DOHH2 (cell line): ENCODE results near the gene PLSCR4.
"Not testable (repeated sequence)": the region's sequence is repeated elsewhere in the genome, so short reads cannot be mapped to it uniquely, and the experiment has no call there.

ENCODE experiments used
- H3F3A ChIP-seq: fragments of 200-600 bp; sonication (generic), shearing (Covaris generic); 2 replicates; pipeline ENCODE4 v1.6.0; 2016; ENCODE audit warnings: antibody characterized with exemption, mild to moderate bottlenecking; ENCODE audit not compliant: control insufficient read depth, insufficient read depth
- H3K27ac ChIP-seq: fragments of 200-600 bp; sonication (generic); 2 replicates; pipeline ENCODE4 v1.5.1; 2014; ENCODE audit warnings: low read depth, mild to moderate bottlenecking, low read length, moderate library complexity
- H3K27me3 ChIP-seq: fragments of 200-600 bp; sonication (generic); 2 replicates; pipeline ENCODE4 v1.6.1; 2014; ENCODE audit warnings: mild to moderate bottlenecking, low read length, mixed read lengths; ENCODE audit not compliant: control insufficient read depth
- H3K36me3 ChIP-seq: fragments of 200-600 bp; sonication (generic); 2 replicates; pipeline ENCODE4 v1.6.1; 2014; ENCODE audit warnings: mild to moderate bottlenecking, low read length, moderate library complexity, mixed read lengths; ENCODE audit not compliant: control insufficient read depth
- H3K4me1 ChIP-seq: fragments of 200-600 bp; sonication (generic); 2 replicates; pipeline ENCODE4 v1.6.1; 2014; ENCODE audit warnings: mild to moderate bottlenecking, low read length, mixed read lengths; ENCODE audit not compliant: control insufficient read depth
- H3K4me2 ChIP-seq: fragments of 200-600 bp; sonication (generic); 2 replicates; pipeline ENCODE4 v1.6.0; 2014; ENCODE audit warnings: mild to moderate bottlenecking, low read length, moderate library complexity
- H3K4me3 ChIP-seq: fragments of 200-600 bp; sonication (generic); 2 replicates; pipeline ENCODE4 v1.5.1; 2014; ENCODE audit warnings: mild to moderate bottlenecking, low read length, mixed read lengths
- H3K79me2 ChIP-seq: fragments of 200-600 bp; sonication (generic); 2 replicates; pipeline ENCODE4 v1.6.1; 2014; ENCODE audit warnings: mild to moderate bottlenecking, low read length, mixed read lengths; ENCODE audit not compliant: control insufficient read depth
- H3K9me2 ChIP-seq: fragments of 200-600 bp; sonication (generic); replicated peaks from 2 replicates; pipeline ENCODE4 v1.6.1; 2014; ENCODE audit warnings: mild to moderate bottlenecking, low read length, mixed read lengths; ENCODE audit not compliant: control insufficient read depth
- H3K9me3 ChIP-seq: fragments of 200-600 bp; sonication (generic); 2 replicates; pipeline ENCODE4 v1.6.1; 2014; ENCODE audit warnings: antibody characterized with exemption, low read length, mixed read lengths; ENCODE audit not compliant: control insufficient read depth, insufficient read depth
- H4K20me1 ChIP-seq: fragments of 200-600 bp; sonication (generic); 2 replicates; pipeline ENCODE4 v1.6.0; 2014; ENCODE audit warnings: low read depth, mild to moderate bottlenecking, antibody characterized with exemption, low read length, moderate library complexity; ENCODE audit not compliant: control insufficient read depth, insufficient read depth
- EZH2phosphoT487 ChIP-seq: fragments of 200-600 bp; sonication (generic); IDR thresholded peaks from 2 replicates; pipeline ENCODE4 v1.6.1; 2017; ENCODE audit warnings: borderline replicate concordance, mild to moderate bottlenecking, antibody characterized with exemption, low read length, moderate library complexity, mixed read lengths
- TF ChIP-seq, protein P1 (sequence below): fragments of 200-600 bp; sonication (generic); IDR thresholded peaks from one replicate; pipeline ENCODE4 v1.5.1; 2014; ENCODE audit warnings: antibody characterized with exemption, mild to moderate bottlenecking, low read depth, low read length; ENCODE audit not compliant: poor library complexity, severe bottlenecking

Gene PLSCR4

DNA sequence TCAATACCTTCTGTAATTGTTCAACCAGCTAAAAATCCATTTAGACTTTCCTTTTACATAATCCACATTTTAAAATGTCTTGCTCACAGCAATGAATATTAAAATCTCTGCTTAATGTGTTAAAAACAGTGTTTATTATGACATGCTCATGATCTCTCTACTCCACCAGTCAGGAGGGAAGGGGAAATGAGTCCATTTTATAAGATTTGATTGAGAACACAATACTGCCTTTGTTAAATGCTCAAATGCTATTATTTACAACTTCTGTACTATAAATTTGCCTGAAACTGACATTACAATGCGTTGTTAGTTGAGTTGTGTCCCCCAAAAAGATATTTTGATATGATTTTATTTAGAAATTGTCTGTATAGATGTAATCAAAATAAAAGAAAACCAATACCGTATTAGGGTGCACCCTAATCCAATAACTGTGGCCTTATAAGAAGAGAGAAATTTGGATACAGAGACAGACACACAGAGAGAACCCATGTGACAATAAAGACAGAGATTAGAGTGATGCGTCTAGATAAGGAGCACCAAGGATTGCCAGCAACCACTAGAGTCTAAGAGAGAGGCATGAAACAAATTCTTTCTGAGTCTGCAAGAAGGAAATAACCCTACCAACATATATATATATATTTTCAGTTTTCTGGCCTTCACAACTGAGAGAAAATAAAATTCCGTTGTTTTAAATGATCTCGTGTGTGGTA, 9.1 kb upstream of the PLSCR4 start:
- H3K27ac ChIP-seq: no peak overlapping the region
- H3K36me3 ChIP-seq: no peaks in the 10 kb centered on the region
- no peaks in the 10 kb centered on the region for H3K9me3 ChIP-seq
- H3K9me2 ChIP-seq: no peaks in the 10 kb centered on the region
- H3K27me3 ChIP-seq: no peaks in the 10 kb centered on the region
- H3K4me3 ChIP-seq: no peak overlapping the region
- no peak overlapping the region for H3K4me2 ChIP-seq
- no peaks in the 10 kb centered on the region for H3K79me2 ChIP-seq
- H4K20me1 ChIP-seq: no peaks in the 10 kb centered on the region
- no peaks in the 10 kb centered on the region for H3K4me1 ChIP-seq
- TF ChIP-seq EZH2phosphoT487: no peak
- TF ChIP-seq, protein P1, sequence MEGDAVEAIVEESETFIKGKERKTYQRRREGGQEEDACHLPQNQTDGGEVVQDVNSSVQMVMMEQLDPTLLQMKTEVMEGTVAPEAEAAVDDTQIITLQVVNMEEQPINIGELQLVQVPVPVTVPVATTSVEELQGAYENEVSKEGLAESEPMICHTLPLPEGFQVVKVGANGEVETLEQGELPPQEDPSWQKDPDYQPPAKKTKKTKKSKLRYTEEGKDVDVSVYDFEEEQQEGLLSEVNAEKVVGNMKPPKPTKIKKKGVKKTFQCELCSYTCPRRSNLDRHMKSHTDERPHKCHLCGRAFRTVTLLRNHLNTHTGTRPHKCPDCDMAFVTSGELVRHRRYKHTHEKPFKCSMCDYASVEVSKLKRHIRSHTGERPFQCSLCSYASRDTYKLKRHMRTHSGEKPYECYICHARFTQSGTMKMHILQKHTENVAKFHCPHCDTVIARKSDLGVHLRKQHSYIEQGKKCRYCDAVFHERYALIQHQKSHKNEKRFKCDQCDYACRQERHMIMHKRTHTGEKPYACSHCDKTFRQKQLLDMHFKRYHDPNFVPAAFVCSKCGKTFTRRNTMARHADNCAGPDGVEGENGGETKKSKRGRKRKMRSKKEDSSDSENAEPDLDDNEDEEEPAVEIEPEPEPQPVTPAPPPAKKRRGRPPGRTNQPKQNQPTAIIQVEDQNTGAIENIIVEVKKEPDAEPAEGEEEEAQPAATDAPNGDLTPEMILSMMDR: no peak
- H3F3A ChIP-seq: no peaks in the 10 kb centered on the region

DNA sequence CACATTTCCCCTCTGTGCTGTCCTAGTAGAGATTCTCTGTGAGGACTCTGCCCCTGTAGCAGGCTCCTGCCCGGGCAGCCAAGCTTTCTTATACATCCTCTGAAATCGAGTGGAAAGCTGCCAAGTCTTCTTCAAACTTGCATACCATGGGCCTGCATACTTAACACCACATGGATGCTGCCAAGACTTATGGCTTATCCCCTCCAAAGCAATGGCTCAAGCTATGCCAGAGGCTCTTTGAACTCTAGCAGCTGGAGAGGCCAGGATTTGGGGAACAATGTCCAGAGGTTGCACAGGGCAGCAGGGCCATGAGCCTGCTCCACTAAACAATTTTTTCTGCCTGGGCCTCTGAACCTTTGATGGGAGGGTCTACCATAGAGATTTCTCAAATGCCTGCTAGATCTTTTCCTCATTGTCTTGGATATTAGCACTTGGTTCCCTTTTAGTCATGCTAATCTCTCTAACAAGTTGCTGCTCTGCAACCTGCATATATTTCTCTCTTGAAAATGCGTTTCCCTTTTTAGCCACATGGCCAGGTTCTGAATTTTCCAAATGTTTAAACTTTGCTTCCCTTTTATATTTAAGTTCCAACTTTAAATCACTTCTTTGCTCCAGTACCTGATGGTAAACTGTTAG, 6.1 kb upstream of the PLSCR4 start:
- Histone ChIP-seq H3K27ac (no peak overlapping the region), H3K4me3 (no peak overlapping the region), H3K9me2 (no peaks in the 10 kb centered on the region), H3K79me2 (no peaks in the 10 kb centered on the region), H3K9me3 (no peaks in the 10 kb centered on the region), H3K36me3 (no peaks in the 10 kb centered on the region), H3K4me2 (no peak overlapping the region), H4K20me1 (no peaks in the 10 kb centered on the region), H3K27me3 (no peaks in the 10 kb centered on the region), H3F3A (no peaks in the 10 kb centered on the region), H3K4me1 (no peaks in the 10 kb centered on the region)
- TF ChIP-seq, protein P1: no peak
- TF ChIP-seq EZH2phosphoT487: no peak

- not testable (repeated sequence) for H3K4me1 ChIP-seq, H3K36me3 ChIP-seq, H3K9me2 ChIP-seq, H4K20me1 ChIP-seq, H3K79me2 ChIP-seq, H3K27ac ChIP-seq, H3K27me3 ChIP-seq, H3K9me3 ChIP-seq, H3K4me2 ChIP-seq, H3K4me3 ChIP-seq, H3F3A ChIP-seq
These were observed 1.5 kb upstream of the PLSCR4 start for GRCh38 chr3:146252445-146252844.

DNA sequence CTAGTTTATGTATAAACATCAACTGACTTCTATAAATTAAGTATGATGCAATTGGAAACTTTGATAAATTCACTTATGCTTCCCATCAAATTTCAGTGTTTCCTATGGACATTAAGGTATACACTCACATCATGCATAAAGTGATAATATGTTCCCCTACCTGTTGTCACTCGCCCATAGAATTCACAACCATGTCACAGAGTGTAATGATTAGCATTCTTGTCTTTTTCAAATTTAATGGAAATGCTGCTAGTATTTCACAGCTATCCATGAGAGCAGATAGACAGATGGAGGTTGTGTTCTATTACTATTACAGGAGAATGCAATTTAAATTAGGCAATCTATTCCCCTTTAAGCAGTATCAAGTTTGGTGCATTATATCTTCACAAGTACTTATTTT, 984 bp downstream of the PLSCR4 start:
- Histone ChIP-seq H4K20me1 (no peaks in the 10 kb centered on the region), H3K79me2 (no peaks in the 10 kb centered on the region), H3F3A (no peaks in the 10 kb centered on the region), H3K27me3 (no peaks in the 10 kb centered on the region), H3K4me3 (no peak overlapping the region), H3K36me3 (no peaks in the 10 kb centered on the region), H3K9me2 (no peaks in the 10 kb centered on the region), H3K4me1 (no peaks in the 10 kb centered on the region), H3K9me3 (no peaks in the 10 kb centered on the region), H3K27ac (no peak overlapping the region), H3K4me2 (no peak overlapping the region)
- TF ChIP-seq, protein P1: no peak
- TF ChIP-seq EZH2phosphoT487: no peak
